Activated T-helper 17 cell treated with anti-CD3 and anti-CD28 coated beads, Interleukin-2, amount 50 U/mL, for 72 hours (primary cell): ENCODE data around the gene ZNF668. TPM values are rescaled to one million over a fixed set of nuclear protein-coding genes. Genes with fewer than 3 reads are reported as not detected.
"Not testable (repeated sequence)": the region's sequence is repeated elsewhere in the genome, so short reads cannot be mapped to it uniquely, and the experiment has no call there.

Experiments
- ATAC-seq: fragments of 150-1000 bp; cut with Tn5 transposase; replicated peaks from 2 replicates; pipeline ENCODE4 v1.10.0; 2021; ENCODE audit warnings: mild to moderate bottlenecking, moderate library complexity
- H3K27ac Mint-ChIP-seq: one replicate; pipeline ENCODE4 v1.8.0; 2022; ENCODE audit warnings: mixed read lengths
- H3K27me3 Mint-ChIP-seq: one replicate; pipeline ENCODE4 v1.8.0; 2022; ENCODE audit warnings: mixed read lengths
- H3K36me3 Mint-ChIP-seq: one replicate; pipeline ENCODE4 v1.8.0; 2022; ENCODE audit warnings: low read depth, mild to moderate bottlenecking, mixed read lengths
- H3K4me1 Mint-ChIP-seq: one replicate; pipeline ENCODE4 v1.8.0; 2022; ENCODE audit warnings: mixed read lengths
- H3K4me3 Mint-ChIP-seq: one replicate; pipeline ENCODE4 v1.8.0; 2022; ENCODE audit warnings: mild to moderate bottlenecking, mixed read lengths
- H3K9me3 Mint-ChIP-seq: one replicate; pipeline ENCODE4 v1.8.0; 2022; ENCODE audit warnings: mixed read lengths
- total RNA-seq, 2 donors: library from RNA; stranded (reverse); gene quantifications; one replicate each; pipeline ENCODE4 v1.2.3, GENCODE V29; 2022

ZNF668 gene
- total RNA-seq, 2 donors from 2014 or later = 15.1 to 19.4 TPM

- H3K9me3 Mint-ChIP-seq = no peaks in the 10 kb centered on the region
- peak within 1 kb of the TSS; percentile 89 for H3K4me3 Mint-ChIP-seq
- peaks cover 6% of the 10 kb centered on the region for H3K4me1 Mint-ChIP-seq
- H3K27ac Mint-ChIP-seq = peak within 1 kb of the TSS; percentile 91
- peak; percentile 90 for ATAC-seq
- peaks cover 51% of the 10 kb centered on the region for H3K36me3 Mint-ChIP-seq
- no peaks in the 10 kb centered on the region for H3K27me3 Mint-ChIP-seq
These were observed 41.0 kb downstream of the ZNF668 start, which contains the start of gene STX4 for GRCh38 chr16:31032736-31033708. STX4 (plus strand) TSS chr16:31033558; CDS start chr16:31033806, 248 bp downstream.

- peaks cover 38% of the 10 kb centered on the region for H3K36me3 Mint-ChIP-seq
- no peaks in the 10 kb centered on the region for H3K27me3 Mint-ChIP-seq
- H3K27ac Mint-ChIP-seq = no peak overlapping the region
- no peaks in the 10 kb centered on the region for H3K4me1 Mint-ChIP-seq
- H3K4me3 Mint-ChIP-seq = peak overlapping the region; percentile 89
- H3K9me3 Mint-ChIP-seq = no peaks in the 10 kb centered on the region
- ATAC-seq = no peak
These were observed 42.8 kb downstream of the ZNF668 start for GRCh38 chr16:31031276-31031675.

GRCh38 chr16:31029272-31029671 is 44.8 kb downstream of the ZNF668 start:
- Mint-ChIP-seq H3K27ac (no peak overlapping the region), H3K36me3 (peaks cover 18% of the 10 kb centered on the region), H3K27me3 (no peaks in the 10 kb centered on the region), H3K4me1 (no peaks in the 10 kb centered on the region), H3K4me3 (no peak overlapping the region), H3K9me3 (no peaks in the 10 kb centered on the region)
- ATAC-seq = no peak

- ATAC-seq = no peak
- Mint-ChIP-seq H3K27me3 (no peaks in the 10 kb centered on the region), H3K4me3 (no peak overlapping the region), H3K9me3 (no peaks in the 10 kb centered on the region), H3K36me3 (no peaks in the 10 kb centered on the region), H3K4me1 (no peaks in the 10 kb centered on the region), H3K27ac (no peak overlapping the region)
These were observed 48.7 kb downstream of the ZNF668 start for GRCh38 chr16:31025339-31025738.

GRCh38 chr16:31023627-31024226 is 50.3 kb downstream of the ZNF668 start:
- no peak overlapping the region for H3K4me3 Mint-ChIP-seq
- H3K36me3 Mint-ChIP-seq = no peaks in the 10 kb centered on the region
- H3K4me1 Mint-ChIP-seq = no peaks in the 10 kb centered on the region
- ATAC-seq = no peak
- H3K27ac Mint-ChIP-seq = no peak overlapping the region
- no peaks in the 10 kb centered on the region for H3K9me3 Mint-ChIP-seq
- no peaks in the 10 kb centered on the region for H3K27me3 Mint-ChIP-seq

GRCh38 chr16:31023252-31023602 is 50.8 kb downstream of the ZNF668 start:
- H3K27ac Mint-ChIP-seq = no peak overlapping the region
- no peaks in the 10 kb centered on the region for H3K4me1 Mint-ChIP-seq
- no peak overlapping the region for H3K4me3 Mint-ChIP-seq
- H3K9me3 Mint-ChIP-seq = no peaks in the 10 kb centered on the region
- no peaks in the 10 kb centered on the region for H3K27me3 Mint-ChIP-seq
- H3K36me3 Mint-ChIP-seq = no peaks in the 10 kb centered on the region
- no peak for ATAC-seq

GRCh38 chr16:31022544-31023251 is 51.3 kb downstream of the ZNF668 start:
- Mint-ChIP-seq H3K4me1 (no peaks in the 10 kb centered on the region), H3K27me3 (no peaks in the 10 kb centered on the region), H3K27ac (no peak overlapping the region), H3K9me3 (no peaks in the 10 kb centered on the region), H3K4me3 (no peak overlapping the region), H3K36me3 (no peaks in the 10 kb centered on the region)
- ATAC-seq = no peak

GRCh38 chr16:31020536-31020935 is 53.5 kb downstream of the ZNF668 start:
- no peaks in the 10 kb centered on the region for H3K36me3 Mint-ChIP-seq
- no peaks in the 10 kb centered on the region for H3K4me1 Mint-ChIP-seq
- no peak for ATAC-seq
- H3K9me3 Mint-ChIP-seq = no peaks in the 10 kb centered on the region
- no peaks in the 10 kb centered on the region for H3K27me3 Mint-ChIP-seq
- H3K27ac Mint-ChIP-seq = no peak overlapping the region
- no peak overlapping the region for H3K4me3 Mint-ChIP-seq

- H3K27me3 Mint-ChIP-seq = peaks cover 15% of the 10 kb centered on the region
- H3K4me3 Mint-ChIP-seq, H3K4me1 Mint-ChIP-seq, ATAC-seq, H3K9me3 Mint-ChIP-seq, H3K36me3 Mint-ChIP-seq, H3K27ac Mint-ChIP-seq: not testable (repeated sequence)
These were observed 56.3 kb downstream of the ZNF668 start for GRCh38 chr16:31017756-31018155.

- ATAC-seq = no peak
- Mint-ChIP-seq H3K4me3 (no peak overlapping the region), H3K27ac (no peak overlapping the region), H3K9me3 (no peaks in the 10 kb centered on the region), H3K4me1 (peaks cover 4% of the 10 kb centered on the region), H3K36me3 (no peaks in the 10 kb centered on the region), H3K27me3 (peaks cover 27% of the 10 kb centered on the region)
These were observed 58.0 kb downstream of the ZNF668 start for GRCh38 chr16:31016018-31016417.

- H3K9me3 Mint-ChIP-seq, ATAC-seq: not testable (repeated sequence)
- peaks cover 30% of the 10 kb centered on the region for H3K27me3 Mint-ChIP-seq
These were observed 60.7 kb downstream of the ZNF668 start for GRCh38 chr16:31013292-31013691.

GRCh38 chr16:31011815-31012214 is 62.2 kb downstream of the ZNF668 start:
- H3K9me3 Mint-ChIP-seq, H3K4me1 Mint-ChIP-seq, ATAC-seq, H3K36me3 Mint-ChIP-seq: not testable (repeated sequence)
- peak overlapping the region; percentile 32 for H3K27ac Mint-ChIP-seq
- H3K27me3 Mint-ChIP-seq = peaks cover 30% of the 10 kb centered on the region
- H3K4me3 Mint-ChIP-seq = peak overlapping the region; percentile 47

More at GRCh38 chr16:31013292-31013691, 60.7 kb downstream of the ZNF668 start:
- H3K27ac Mint-ChIP-seq, H3K4me1 Mint-ChIP-seq, H3K36me3 Mint-ChIP-seq, H3K4me3 Mint-ChIP-seq: not testable (repeated sequence)
